HG02610 (cell line): ENCODE data around the gene ATOH8.

Experiments used
- ATAC-seq: cut with Tn5 transposase; IDR thresholded peaks from one replicate; pipeline ENCODE4 v1.9.1; 2021; ENCODE audit warnings: mild to moderate bottlenecking, moderate library complexity; ENCODE audit not compliant: unreplicated experiment

ATOH8 gene

GRCh38 chr2:85735691-85736090 is 18.1 kb upstream of the ATOH8 start:
- no peak for ATAC-seq

- ATAC-seq = no peak
These were observed 17.1 kb upstream of the ATOH8 start for GRCh38 chr2:85736456-85737355.

GRCh38 chr2:85737481-85737880 is 16.3 kb upstream of the ATOH8 start:
- ATAC-seq = no peak

GRCh38 chr2:85737961-85738360 is 15.8 kb upstream of the ATOH8 start:
- ATAC-seq = no peak

GRCh38 chr2:85740193-85740592 is 13.6 kb upstream of the ATOH8 start:
- ATAC-seq = no peak

- ATAC-seq = no peak
These were observed 12.5 kb upstream of the ATOH8 start for GRCh38 chr2:85741211-85741832.

GRCh38 chr2:85741833-85742455 is 11.8 kb upstream of the ATOH8 start:
- ATAC-seq = no peak

GRCh38 chr2:85743304-85743978 is 10.3 kb upstream of the ATOH8 start:
- ATAC-seq = no peak

- no peak for ATAC-seq
These were observed 9.7 kb upstream of the ATOH8 start for GRCh38 chr2:85744055-85744454.

- no peak for ATAC-seq
These were observed 8.8 kb upstream of the ATOH8 start for GRCh38 chr2:85744741-85745601.

- ATAC-seq = no peak
These were observed 8.2 kb upstream of the ATOH8 start for GRCh38 chr2:85745619-85746018.

GRCh38 chr2:85746321-85747004 is 7.3 kb upstream of the ATOH8 start:
- ATAC-seq = no peak

GRCh38 chr2:85747441-85747840 is 6.3 kb upstream of the ATOH8 start:
- ATAC-seq = no peak

- ATAC-seq = peak; percentile 45
These were observed 5.6 kb upstream of the ATOH8 start for GRCh38 chr2:85748039-85748734.

- ATAC-seq = no peak
These were observed 4.6 kb upstream of the ATOH8 start for GRCh38 chr2:85748985-85749875.

GRCh38 chr2:85750587-85751575 is 2.9 kb upstream of the ATOH8 start:
- no peak for ATAC-seq

GRCh38 chr2:85751627-85752026 is 2.2 kb upstream of the ATOH8 start:
- ATAC-seq = no peak
